ENCODE data around the gene REPIN1. TPM values are rescaled to one million over a fixed set of nuclear protein-coding genes. Genes with fewer than 3 reads are reported as not detected.

Gene REPIN1
- total and polyA plus RNA-seq, 2 donors (not counting 1 experiment from before 2014, with no cell fraction given): 165 to 190 TPM

GRCh38 chr7:150333659-150334058 is 35.0 kb upstream of the REPIN1 start:
- WGBS (ENCODE audit: insufficient coverage): 96% methylated on average over 10 of the region's 10 CpGs
- H4K20me1 ChIP-seq (ENCODE audit: control insufficient read depth, insufficient read depth, low read length, poor library complexity, severe bottlenecking): no peaks in the 10 kb centered on the region
- intact Hi-C loops (cut with micrococcal nuclease): no loop called here
- CTCF ChIA-PET: no interaction called here
- DNase-seq (no peak), ATAC-seq (ENCODE audit: low read depth) (no peak)
- Mint-ChIP-seq H3K4me1 (no peaks in the 10 kb centered on the region), H3K27me3 (no peaks in the 10 kb centered on the region), H3K27ac (no peak overlapping the region), H3K4me3 (no peak overlapping the region), H3K9me3 (ENCODE audit: insufficient read depth) (no peaks in the 10 kb centered on the region)
- H3K4me1 ChIP-seq (ENCODE audit: control insufficient read depth in 2 of 2, insufficient read depth in 2 of 2, low read length in 2 of 2): no peaks in the 10 kb centered on the region
- TF ChIP-seq CTCF (IDR thresholded peaks at IDR 0.05) (no peak), EZH2 (IDR thresholded peaks at IDR 0.05; ENCODE audit: borderline replicate concordance, insufficient read depth, low read depth, low read length, poor library complexity, severe bottlenecking) (no peak)
- H3K9ac ChIP-seq (ENCODE audit: low read length): no peak overlapping the region
- H3K4me2 ChIP-seq (replicated peaks; ENCODE audit: low read depth, low read length, poor library complexity, severe bottlenecking): no peak overlapping the region
- no peaks in the 10 kb centered on the region for H3K27me3 ChIP-seq (replicated peaks in 1 of 4; ENCODE audit: control extremely low read depth in 1 of 4, control insufficient read depth in 3 of 4, insufficient read depth in 4 of 4, low read length in 3 of 4)
- H3K4me3 ChIP-seq (ENCODE audit: control extremely low read depth in 1 of 5, extremely low read depth in 1 of 5, insufficient read depth in 1 of 5, low read depth in 2 of 5, low read length in 4 of 5): no peak overlapping the region
- H3K9me3 ChIP-seq (ENCODE audit: control extremely low read depth in 1 of 3, control insufficient read depth in 2 of 3, insufficient read depth in 1 of 3, low read length in 2 of 3): no peaks in the 10 kb centered on the region
- POLR2A ChIA-PET: no interaction called here
- no peaks in the 10 kb centered on the region for H3K79me2 ChIP-seq (ENCODE audit: control insufficient read depth, insufficient read depth, low read length)
- H2AFZ ChIP-seq (ENCODE audit: insufficient read depth, low read depth, low read length, poor library complexity, severe bottlenecking): no peak overlapping the region
- peaks cover 0 to 7% of the 10 kb centered on the region in 2 experiments for H3K36me3 ChIP-seq (replicated peaks in 1 of 2; ENCODE audit: control extremely low read depth in 1 of 2, control insufficient read depth in 1 of 2, extremely low read depth in 1 of 2, insufficient read depth in 2 of 2, low read length in 1 of 2)
- no peak overlapping the region for H3K27ac ChIP-seq (ENCODE audit: low read length in 2 of 2)

- Histone ChIP-seq H2AFZ (ENCODE audit: insufficient read depth, low read depth, low read length, poor library complexity, severe bottlenecking) (no peak overlapping the region), H3K36me3 (replicated peaks in 1 of 2; ENCODE audit: control extremely low read depth in 1 of 2, control insufficient read depth in 1 of 2, extremely low read depth in 1 of 2, insufficient read depth in 2 of 2, low read length in 1 of 2) (peaks cover 0 to 3% of the 10 kb centered on the region in 2 experiments), H4K20me1 (ENCODE audit: control insufficient read depth, insufficient read depth, low read length, poor library complexity, severe bottlenecking) (no peaks in the 10 kb centered on the region), H3K4me2 (replicated peaks; ENCODE audit: low read depth, low read length, poor library complexity, severe bottlenecking) (no peak overlapping the region), H3K79me2 (ENCODE audit: control insufficient read depth, insufficient read depth, low read length) (no peaks in the 10 kb centered on the region), H3K27me3 (replicated peaks in 1 of 4; ENCODE audit: control extremely low read depth in 1 of 4, control insufficient read depth in 3 of 4, insufficient read depth in 4 of 4, low read length in 3 of 4) (no peaks in the 10 kb centered on the region), H3K4me3 (ENCODE audit: control extremely low read depth in 1 of 5, extremely low read depth in 1 of 5, insufficient read depth in 1 of 5, low read depth in 2 of 5, low read length in 4 of 5) (no peak overlapping the region), H3K9ac (ENCODE audit: low read length) (no peak overlapping the region), H3K9me3 (ENCODE audit: control extremely low read depth in 1 of 3, control insufficient read depth in 2 of 3, insufficient read depth in 1 of 3, low read length in 2 of 3) (no peaks in the 10 kb centered on the region), H3K4me1 (ENCODE audit: control insufficient read depth in 2 of 2, insufficient read depth in 2 of 2, low read length in 2 of 2) (no peaks in the 10 kb centered on the region), H3K27ac (ENCODE audit: low read length in 2 of 2) (no peak overlapping the region)
- TF ChIP-seq CTCF (IDR thresholded peaks at IDR 0.05): no peak
- no peak for TF ChIP-seq EZH2 (IDR thresholded peaks at IDR 0.05; ENCODE audit: borderline replicate concordance, insufficient read depth, low read depth, low read length, poor library complexity, severe bottlenecking)
- CTCF ChIA-PET: no interaction called here
- Mint-ChIP-seq H3K4me1 (peaks cover under 1% of the 10 kb centered on the region), H3K27me3 (peaks cover under 1% of the 10 kb centered on the region), H3K27ac (no peak overlapping the region), H3K4me3 (no peak overlapping the region), H3K9me3 (ENCODE audit: insufficient read depth) (no peaks in the 10 kb centered on the region)
- intact Hi-C loops (cut with micrococcal nuclease): no loop called here
- no peak for DNase-seq
- ATAC-seq (ENCODE audit: low read depth): no peak
- WGBS (ENCODE audit: insufficient coverage): 100% methylated on average over 5 of the region's 8 CpGs
- POLR2A ChIA-PET: no interaction called here
These were observed 34.5 kb upstream of the REPIN1 start for GRCh38 chr7:150334108-150334507.
